D721Med (cell line): ENCODE measurements around the gene SACS.
"Not testable (repeated sequence)": the region's sequence is repeated elsewhere in the genome, so short reads cannot be mapped to it uniquely, and the experiment has no call there.

ENCODE experiments used
- DNase-seq: peaks from one replicate; pipeline ENCODE4 v3.0.0; 2011; ENCODE audit warnings: low spot score; ENCODE audit not compliant: insufficient read length
- FAIRE-seq: peaks from 2 replicates; lab custom pipeline; 2011; peaks lifted over from hg19 to GRCh38; lab: Jason Lieb, UNC
- TF ChIP-seq, protein P1 (sequence below): IDR thresholded peaks from 2 replicates; pipeline ENCODE4 v1.5.1; 2012; ENCODE audit warnings: mild to moderate bottlenecking, control low read depth; ENCODE audit not compliant: insufficient read depth; ENCODE audit errors: missing control alignments

Gene SACS

DNA sequence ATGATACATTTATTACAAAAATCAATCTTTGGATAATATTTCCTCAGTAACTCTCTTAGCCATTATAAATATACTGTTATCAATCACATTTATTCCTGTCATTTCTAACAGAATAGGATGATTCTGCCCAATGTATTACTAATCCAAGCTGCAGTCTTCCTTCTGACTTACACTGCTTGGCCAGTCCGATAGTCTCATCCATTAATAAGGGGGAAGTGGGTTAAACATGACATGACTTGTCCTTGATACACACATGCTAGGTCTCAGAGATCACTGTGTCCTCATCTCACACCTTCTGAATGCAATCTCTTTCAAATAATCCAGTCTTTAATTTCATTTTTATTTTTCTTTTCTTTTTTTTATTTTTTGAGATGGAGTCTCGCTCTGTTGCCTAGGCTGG, 18.8 kb downstream of the SACS start:
- FAIRE-seq: no peak
- no peak for DNase-seq
- TF ChIP-seq, protein P1, sequence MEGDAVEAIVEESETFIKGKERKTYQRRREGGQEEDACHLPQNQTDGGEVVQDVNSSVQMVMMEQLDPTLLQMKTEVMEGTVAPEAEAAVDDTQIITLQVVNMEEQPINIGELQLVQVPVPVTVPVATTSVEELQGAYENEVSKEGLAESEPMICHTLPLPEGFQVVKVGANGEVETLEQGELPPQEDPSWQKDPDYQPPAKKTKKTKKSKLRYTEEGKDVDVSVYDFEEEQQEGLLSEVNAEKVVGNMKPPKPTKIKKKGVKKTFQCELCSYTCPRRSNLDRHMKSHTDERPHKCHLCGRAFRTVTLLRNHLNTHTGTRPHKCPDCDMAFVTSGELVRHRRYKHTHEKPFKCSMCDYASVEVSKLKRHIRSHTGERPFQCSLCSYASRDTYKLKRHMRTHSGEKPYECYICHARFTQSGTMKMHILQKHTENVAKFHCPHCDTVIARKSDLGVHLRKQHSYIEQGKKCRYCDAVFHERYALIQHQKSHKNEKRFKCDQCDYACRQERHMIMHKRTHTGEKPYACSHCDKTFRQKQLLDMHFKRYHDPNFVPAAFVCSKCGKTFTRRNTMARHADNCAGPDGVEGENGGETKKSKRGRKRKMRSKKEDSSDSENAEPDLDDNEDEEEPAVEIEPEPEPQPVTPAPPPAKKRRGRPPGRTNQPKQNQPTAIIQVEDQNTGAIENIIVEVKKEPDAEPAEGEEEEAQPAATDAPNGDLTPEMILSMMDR: no peak

DNA sequence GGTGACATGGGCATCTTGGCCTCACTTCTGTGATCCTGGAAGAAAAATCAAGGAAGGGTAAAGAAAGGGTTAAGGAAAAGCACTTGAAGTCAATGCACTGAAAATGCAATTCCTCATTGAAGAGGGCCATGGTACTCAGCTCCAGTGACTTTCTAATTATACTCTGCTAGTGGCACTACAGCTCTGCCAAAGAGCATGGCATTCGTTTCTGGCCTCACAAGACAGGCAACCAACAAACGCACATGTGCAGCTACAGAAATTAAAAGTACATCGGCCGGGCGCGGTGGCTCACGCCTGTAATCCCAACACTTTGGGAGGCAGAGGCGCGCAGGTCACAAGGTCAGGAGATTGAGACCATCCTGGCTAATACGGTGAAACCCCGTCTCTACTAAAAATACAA, 21.8 kb downstream of the SACS start:
- TF ChIP-seq, protein P1: no peak
- DNase-seq (no peak), FAIRE-seq (no peak)

DNA sequence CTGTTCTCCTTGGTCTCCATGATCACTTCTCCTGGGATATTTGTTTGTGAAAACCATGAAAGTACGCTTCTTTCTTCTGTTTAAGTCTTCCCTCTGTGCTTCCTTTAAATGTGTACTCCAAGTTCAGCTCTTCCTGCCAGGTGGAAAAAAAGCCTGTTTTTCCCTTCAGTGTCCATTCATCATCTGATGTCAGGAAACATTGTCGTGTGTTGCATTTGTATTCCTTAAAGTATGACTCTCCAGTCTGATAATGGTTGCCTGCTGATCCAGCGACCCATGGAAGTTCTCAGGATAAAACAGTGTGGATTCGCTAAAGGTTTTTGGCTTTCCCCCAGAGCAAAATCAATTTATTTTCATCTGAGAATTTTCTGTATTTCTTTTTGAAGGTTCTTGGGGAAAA, 22.3 kb downstream of the SACS start:
- TF ChIP-seq, protein P1: no peak
- no peak for FAIRE-seq
- no peak for DNase-seq

DNA sequence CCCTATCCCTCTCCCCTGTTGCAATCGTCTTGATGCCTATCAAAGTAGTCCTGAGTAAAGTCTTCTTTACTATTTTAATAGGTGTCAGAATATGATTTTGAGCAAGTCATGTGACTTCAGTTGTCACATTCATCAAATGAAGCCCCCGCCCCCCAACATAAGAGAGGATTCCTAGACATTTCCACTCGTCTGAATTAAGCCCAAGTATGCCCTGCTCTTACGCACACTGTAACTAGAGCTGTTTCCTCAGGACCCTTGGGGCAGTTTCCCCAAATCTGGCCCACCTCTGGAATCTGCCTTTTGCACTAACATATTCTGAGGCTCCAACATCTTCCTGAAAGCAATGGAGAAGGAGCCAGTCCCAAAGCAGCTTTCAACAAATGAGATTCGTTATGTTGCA, 25.5 kb downstream of the SACS start:
- no peak for DNase-seq
- TF ChIP-seq, protein P1: no peak
- FAIRE-seq: no peak

DNA sequence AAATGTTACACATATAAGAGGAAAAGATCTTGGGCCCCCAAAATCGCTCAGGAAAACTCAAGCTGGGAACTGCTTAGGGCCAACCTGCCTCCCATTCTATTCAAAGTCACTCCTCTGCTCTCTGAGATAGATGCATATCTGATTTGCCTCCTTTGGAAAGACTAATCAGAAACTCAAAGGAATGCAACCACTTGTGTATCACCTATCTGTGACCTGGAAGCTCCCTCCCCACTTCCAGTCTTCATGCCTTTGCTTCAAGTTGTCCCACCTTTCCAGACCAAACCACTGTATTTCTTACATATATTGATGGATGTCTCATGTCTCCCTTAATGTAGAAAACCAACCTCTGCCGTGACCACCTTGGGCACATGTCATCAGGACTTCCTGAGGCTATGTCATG, 32.3 kb downstream of the SACS start:
- FAIRE-seq, DNase-seq: not testable (repeated sequence)

DNA sequence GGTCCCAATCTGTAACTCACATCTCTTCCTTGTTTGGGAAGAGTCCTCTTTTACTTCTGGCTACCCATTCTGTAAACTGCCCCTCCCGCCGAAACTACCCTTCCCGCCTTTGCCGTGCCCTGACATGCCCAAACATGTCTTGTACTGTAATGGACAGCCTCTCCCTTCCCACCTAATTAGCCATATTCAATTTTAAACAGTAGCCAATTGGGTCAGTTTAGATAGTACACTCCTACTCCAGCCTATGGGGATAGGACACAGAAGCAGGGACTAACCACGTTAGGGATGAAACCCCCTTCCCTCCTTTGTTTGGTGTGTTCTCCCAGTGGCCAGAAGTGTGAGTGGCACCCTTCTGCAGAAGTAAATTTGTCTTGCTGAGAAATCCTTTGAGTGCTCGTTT, 34.2 kb downstream of the SACS start:
- DNase-seq: no peak
- FAIRE-seq: no peak
- TF ChIP-seq, protein P1: no peak

DNA sequence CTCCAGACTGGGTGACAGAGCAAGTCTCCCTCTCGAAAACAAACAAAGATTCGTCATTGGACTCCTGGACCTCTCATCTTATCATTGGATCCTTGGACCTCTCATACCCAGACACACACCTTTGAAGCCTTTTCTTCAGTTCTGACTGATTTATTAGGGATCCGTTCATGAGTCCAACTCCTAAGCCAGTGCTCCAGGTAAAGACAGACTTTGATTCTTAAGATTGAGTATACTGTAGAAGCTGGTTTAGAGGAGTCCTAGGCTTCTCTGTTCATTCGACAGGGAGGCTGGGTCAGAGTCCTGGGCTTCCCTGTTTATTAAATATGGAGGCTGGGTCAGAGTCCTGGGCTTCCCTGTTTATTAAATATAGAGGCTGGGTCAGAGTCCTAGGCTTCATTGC, 38.7 kb downstream of the SACS start:
- TF ChIP-seq, protein P1: no peak
- no peak for DNase-seq
- FAIRE-seq: no peak
